ENCODE data around the gene SERPINE1. TPM values are rescaled to one million over a fixed set of nuclear protein-coding genes. Genes with fewer than 3 reads are reported as not detected.
A peak's percentile ranks its signal among the peaks of the same experiment; 100 is the strongest.

Gene SERPINE1
- total and polyA plus RNA-seq, 2 of the 8 experiments (the other 6 are each of a cell fraction or from before 2014, with no cell fraction given), result 3.7 to 5.6 TPM

GRCh38 chr7:101154693-101155102, 27.8 kb downstream of the SERPINE1 start (continued):
- TF ChIP-seq CHD7 (IDR thresholded peaks at IDR 0.05; ENCODE audit: insufficient replicate concordance, low read length) (no peak), GTF2F1 (IDR thresholded peaks at IDR 0.05; ENCODE audit: borderline replicate concordance, low read depth, low read length) (no peak), SP1 (IDR thresholded peaks at IDR 0.05; ENCODE audit: low read depth, low read length) (no peak), CBX5 (IDR thresholded peaks at IDR 0.05; ENCODE audit: low read depth, low read length) (no peak), TCF12 (IDR thresholded peaks at IDR 0.05; ENCODE audit: low read depth, low read length) (no peak), ASH2L (IDR thresholded peaks at IDR 0.05; ENCODE audit: low read length) (peak; percentile 24), RNF2 (IDR thresholded peaks at IDR 0.05; ENCODE audit: borderline replicate concordance, low read depth, low read length, missing control alignments, poor library complexity, severe bottlenecking) (no peak), JUN (IDR thresholded peaks at IDR 0.05; ENCODE audit: low read depth, low read length) (no peak), RXRA (IDR thresholded peaks at IDR 0.05; ENCODE audit: insufficient read depth, low read depth, low read length) (no peak)

All from H1 (cell line).